Tibial nerve (tissue), 4 donors: ENCODE data around the gene CPB1.

Experiments
- EP300 ChIP-seq, 2 donors: sonication (generic); formaldehyde crosslinking; IDR thresholded peaks; one replicate each; pipeline ENCODE4 v1.6.1; 2017; ENCODE audit warnings: antibody characterized with exemption in 2 of 2, mild to moderate bottlenecking in 1 of 2
- POLR2A ChIP-seq, 2 donors: fragments of 450-650 bp; IDR thresholded peaks; one replicate each; pipeline ENCODE4 v1.6.1; 2017; ENCODE audit warnings: antibody characterized with exemption in 2 of 2, mild to moderate bottlenecking in 2 of 2, moderate library complexity in 2 of 2
- TF ChIP-seq, protein P1 (sequence below), 5 experiments: fragments of 200-600 bp in 3 of 5; fragments of 450-650 bp in 2 of 5; sonication (generic) in 3 of 5; IDR thresholded peaks; one replicate each; pipeline ENCODE4 v1.5.1; 2016 to 2019; ENCODE audit warnings: antibody characterized with exemption in 5 of 5, mild to moderate bottlenecking in 3 of 5, moderate library complexity in 2 of 5

DNA sequence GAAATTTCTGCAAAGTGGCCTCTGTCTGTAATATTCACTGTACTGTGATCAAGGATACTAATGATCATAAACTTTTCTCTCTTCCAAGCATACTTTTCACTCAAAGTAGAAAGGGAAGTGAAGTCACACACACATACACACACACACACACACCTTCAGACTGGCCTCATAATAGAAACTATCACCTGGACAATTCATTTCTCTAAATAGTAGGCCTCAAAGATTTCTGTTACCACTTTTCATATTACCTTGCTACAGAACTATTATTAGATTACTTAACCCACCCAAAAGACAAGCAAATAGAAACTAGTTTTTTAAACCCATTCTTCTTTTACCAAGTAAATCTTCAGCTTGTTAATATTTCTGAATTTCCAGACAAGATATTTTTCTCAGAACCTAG lies 12.2 kb downstream of the CPB1 start:
- TF ChIP-seq, protein P1, sequence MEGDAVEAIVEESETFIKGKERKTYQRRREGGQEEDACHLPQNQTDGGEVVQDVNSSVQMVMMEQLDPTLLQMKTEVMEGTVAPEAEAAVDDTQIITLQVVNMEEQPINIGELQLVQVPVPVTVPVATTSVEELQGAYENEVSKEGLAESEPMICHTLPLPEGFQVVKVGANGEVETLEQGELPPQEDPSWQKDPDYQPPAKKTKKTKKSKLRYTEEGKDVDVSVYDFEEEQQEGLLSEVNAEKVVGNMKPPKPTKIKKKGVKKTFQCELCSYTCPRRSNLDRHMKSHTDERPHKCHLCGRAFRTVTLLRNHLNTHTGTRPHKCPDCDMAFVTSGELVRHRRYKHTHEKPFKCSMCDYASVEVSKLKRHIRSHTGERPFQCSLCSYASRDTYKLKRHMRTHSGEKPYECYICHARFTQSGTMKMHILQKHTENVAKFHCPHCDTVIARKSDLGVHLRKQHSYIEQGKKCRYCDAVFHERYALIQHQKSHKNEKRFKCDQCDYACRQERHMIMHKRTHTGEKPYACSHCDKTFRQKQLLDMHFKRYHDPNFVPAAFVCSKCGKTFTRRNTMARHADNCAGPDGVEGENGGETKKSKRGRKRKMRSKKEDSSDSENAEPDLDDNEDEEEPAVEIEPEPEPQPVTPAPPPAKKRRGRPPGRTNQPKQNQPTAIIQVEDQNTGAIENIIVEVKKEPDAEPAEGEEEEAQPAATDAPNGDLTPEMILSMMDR (IDR thresholded peaks at IDR 0.05) = no peak
- no peak for TF ChIP-seq POLR2A (IDR thresholded peaks at IDR 0.05)
- no peak for TF ChIP-seq EP300 (IDR thresholded peaks at IDR 0.05)
